ENCODE data around the gene TECTB. TPM values are rescaled to one million over a fixed set of nuclear protein-coding genes. Genes with fewer than 3 reads are reported as not detected.

Gene TECTB
- polyA plus RNA-seq, 1 donor from 2014 or later: not detected

- H3K4me1 Mint-ChIP-seq: peaks cover 0 to 9% (median 2%) of the 10 kb centered on the region in 3 donors
- no peak overlapping the region for H3K27ac Mint-ChIP-seq
- H3K27me3 Mint-ChIP-seq: no peaks in the 10 kb centered on the region
- no peak overlapping the region for H3K4me3 Mint-ChIP-seq
- H3K36me3 Mint-ChIP-seq: no peaks in the 10 kb centered on the region
- no peaks in the 10 kb centered on the region for H3K9me3 Mint-ChIP-seq
Observed at GRCh38 chr10:112338957-112339356, 55.8 kb downstream of the TECTB start.

GRCh38 chr10:112340601-112341000 lies 57.4 kb downstream of the TECTB start:
- Mint-ChIP-seq H3K36me3 (no peaks in the 10 kb centered on the region), H3K9me3 (no peaks in the 10 kb centered on the region), H3K27ac (no peak overlapping the region), H3K4me1 (peaks cover 0 to 8% (median 0%) of the 10 kb centered on the region in 3 donors), H3K27me3 (peaks cover 2% of the 10 kb centered on the region), H3K4me3 (no peak overlapping the region)

- peaks cover 2% of the 10 kb centered on the region for H3K27me3 Mint-ChIP-seq
Observed at GRCh38 chr10:112343056-112343806, 60.0 kb downstream of the TECTB start.

GRCh38 chr10:112344261-112344660 lies 61.1 kb downstream of the TECTB start:
- no peaks in the 10 kb centered on the region for H3K9me3 Mint-ChIP-seq
- H3K27ac Mint-ChIP-seq: no peak overlapping the region
- peaks cover 0 to 2% (median 0%) of the 10 kb centered on the region in 3 donors for H3K4me1 Mint-ChIP-seq
- H3K36me3 Mint-ChIP-seq: no peaks in the 10 kb centered on the region
- H3K27me3 Mint-ChIP-seq: peaks cover 2% of the 10 kb centered on the region
- H3K4me3 Mint-ChIP-seq: no peak overlapping the region

More at GRCh38 chr10:112343056-112343806, 60.0 kb downstream of the TECTB start:
- peaks cover 0 to 4% (median 0%) of the 10 kb centered on the region in 3 donors for H3K4me1 Mint-ChIP-seq
- H3K36me3 Mint-ChIP-seq: no peaks in the 10 kb centered on the region
- no peaks in the 10 kb centered on the region for H3K9me3 Mint-ChIP-seq
- H3K27ac Mint-ChIP-seq: no peak overlapping the region
- no peak overlapping the region for H3K4me3 Mint-ChIP-seq

- H3K36me3 Mint-ChIP-seq: no peaks in the 10 kb centered on the region
- H3K9me3 Mint-ChIP-seq: no peaks in the 10 kb centered on the region
- no peaks in the 10 kb centered on the region for H3K4me1 Mint-ChIP-seq
- H3K27ac Mint-ChIP-seq: no peak overlapping the region
- H3K4me3 Mint-ChIP-seq: no peak overlapping the region
- peaks cover 2% of the 10 kb centered on the region for H3K27me3 Mint-ChIP-seq
Observed at GRCh38 chr10:112345202-112345601, 62.0 kb downstream of the TECTB start.

DNA sequence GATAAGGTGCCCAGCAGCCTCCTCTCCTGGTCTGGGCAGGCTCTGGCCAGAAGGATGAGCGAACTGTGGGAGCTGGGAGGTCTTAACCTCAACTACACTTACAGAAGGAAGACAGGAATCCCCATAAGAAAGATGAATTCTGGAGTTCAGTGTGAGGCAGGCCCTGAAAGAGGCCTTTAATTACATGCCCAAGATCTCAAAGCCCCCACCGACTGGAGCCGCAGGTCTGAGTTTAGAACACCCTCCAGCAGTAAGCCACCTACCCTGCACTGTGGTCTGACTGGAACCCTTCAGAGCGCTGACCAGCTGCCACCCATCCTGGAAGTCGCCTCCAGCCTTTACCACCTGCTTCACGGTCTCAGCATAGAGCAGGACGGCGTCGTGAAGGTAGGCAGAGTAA lies 62.5 kb downstream of the TECTB start:
- Mint-ChIP-seq H3K27me3 (peaks cover 2% of the 10 kb centered on the region), H3K4me1 (no peaks in the 10 kb centered on the region), H3K9me3 (no peaks in the 10 kb centered on the region), H3K27ac (no peak overlapping the region), H3K4me3 (no peak overlapping the region), H3K36me3 (no peaks in the 10 kb centered on the region)

DNA sequence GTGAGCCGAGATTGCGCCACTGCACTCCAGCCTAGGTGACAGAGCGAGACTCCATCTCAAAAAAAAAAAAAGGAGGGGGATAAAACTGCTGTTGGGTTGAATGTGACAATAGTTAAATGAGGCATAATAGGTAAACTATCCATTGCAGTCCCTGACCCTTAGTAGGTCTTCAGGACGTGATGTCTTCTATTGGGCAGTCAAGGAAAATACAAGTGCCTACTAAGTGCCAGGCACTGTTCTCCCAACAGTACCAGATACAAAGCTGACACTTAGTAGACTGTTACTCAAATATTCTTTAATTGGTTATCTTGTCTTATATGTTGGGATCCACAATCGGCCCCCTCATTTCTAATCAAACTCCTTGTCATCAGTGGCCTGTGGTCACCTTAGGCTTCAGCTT lies 63.6 kb downstream of the TECTB start:
- H3K4me1 Mint-ChIP-seq: no peaks in the 10 kb centered on the region
- peaks cover 2% of the 10 kb centered on the region for H3K27me3 Mint-ChIP-seq
- H3K4me3 Mint-ChIP-seq: no peak overlapping the region
- H3K9me3 Mint-ChIP-seq: no peaks in the 10 kb centered on the region
- H3K27ac Mint-ChIP-seq: no peak overlapping the region
- no peaks in the 10 kb centered on the region for H3K36me3 Mint-ChIP-seq

- Mint-ChIP-seq H3K27me3 (peaks cover 2% of the 10 kb centered on the region), H3K4me3 (no peak overlapping the region), H3K4me1 (no peaks in the 10 kb centered on the region), H3K9me3 (no peaks in the 10 kb centered on the region), H3K36me3 (no peaks in the 10 kb centered on the region), H3K27ac (no peak overlapping the region)
Observed at GRCh38 chr10:112347709-112348671, 64.8 kb downstream of the TECTB start.

GRCh38 chr10:112348759-112349158 lies 65.6 kb downstream of the TECTB start:
- no peak overlapping the region for H3K27ac Mint-ChIP-seq
- no peaks in the 10 kb centered on the region for H3K4me1 Mint-ChIP-seq
- H3K27me3 Mint-ChIP-seq: peaks cover 2% of the 10 kb centered on the region
- H3K4me3 Mint-ChIP-seq: no peak overlapping the region
- no peaks in the 10 kb centered on the region for H3K36me3 Mint-ChIP-seq
- H3K9me3 Mint-ChIP-seq: no peaks in the 10 kb centered on the region

- Mint-ChIP-seq H3K27ac (no peak overlapping the region), H3K4me1 (no peaks in the 10 kb centered on the region), H3K4me3 (no peak overlapping the region), H3K27me3 (peaks cover 2% of the 10 kb centered on the region), H3K36me3 (no peaks in the 10 kb centered on the region), H3K9me3 (no peaks in the 10 kb centered on the region)
Observed at GRCh38 chr10:112349521-112350085, 66.4 kb downstream of the TECTB start.

- Mint-ChIP-seq H3K9me3 (no peaks in the 10 kb centered on the region), H3K36me3 (no peaks in the 10 kb centered on the region), H3K4me3 (no peak overlapping the region), H3K4me1 (no peaks in the 10 kb centered on the region), H3K27ac (no peak overlapping the region), H3K27me3 (no peaks in the 10 kb centered on the region)
Observed at GRCh38 chr10:112351146-112351545, 67.9 kb downstream of the TECTB start.

DNA sequence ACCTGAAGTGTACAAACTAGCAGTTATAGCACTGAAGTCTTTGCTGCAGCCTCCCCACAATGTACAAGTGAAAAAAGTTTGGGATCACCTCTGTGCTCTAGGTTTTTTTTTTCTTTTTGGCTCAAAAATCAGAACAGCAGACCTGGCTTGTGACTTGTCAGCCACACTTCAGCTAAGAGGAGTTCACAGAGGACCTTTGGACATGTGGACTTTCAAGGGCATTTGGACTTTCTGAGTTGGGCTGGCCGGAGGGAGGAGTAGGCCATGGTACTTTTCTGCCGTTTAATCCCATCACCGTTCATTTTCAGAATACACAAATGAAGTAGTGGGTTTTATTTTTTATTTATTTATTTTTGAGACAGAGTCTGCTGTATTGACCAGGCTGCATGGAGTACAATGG lies 68.8 kb downstream of the TECTB start:
- Mint-ChIP-seq H3K4me3 (no peak overlapping the region), H3K27ac (no peak overlapping the region), H3K27me3 (no peaks in the 10 kb centered on the region), H3K4me1 (no peaks in the 10 kb centered on the region), H3K36me3 (no peaks in the 10 kb centered on the region), H3K9me3 (no peaks in the 10 kb centered on the region)

DNA sequence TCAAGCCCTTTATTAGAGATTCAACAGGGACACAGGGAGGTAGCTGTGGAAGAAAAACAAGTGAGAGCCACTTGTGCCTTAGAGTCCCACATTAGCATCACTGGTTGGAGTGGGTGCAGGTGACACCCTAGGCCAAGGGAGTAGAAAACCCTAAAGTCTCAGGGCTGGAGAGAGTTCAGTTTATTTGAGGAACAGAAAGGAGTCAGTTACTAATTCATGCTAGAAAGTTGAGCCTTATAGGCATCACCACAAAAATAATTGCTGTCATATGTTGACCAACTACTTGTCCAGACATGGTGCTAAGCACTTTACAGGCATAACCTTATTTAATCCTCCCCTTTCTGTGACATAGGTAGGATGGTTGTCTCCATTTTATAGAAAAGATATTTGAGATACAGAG lies 69.8 kb downstream of the TECTB start:
- Mint-ChIP-seq H3K27me3 (no peaks in the 10 kb centered on the region), H3K4me3 (no peak overlapping the region), H3K9me3 (no peaks in the 10 kb centered on the region), H3K27ac (no peak overlapping the region), H3K36me3 (no peaks in the 10 kb centered on the region), H3K4me1 (no peaks in the 10 kb centered on the region)

All from IgD-negative memory B cell (primary cell).